Measurements from ENCODE around the gene PPM1D.
"Not testable (repeated sequence)": the region's sequence is repeated elsewhere in the genome, so short reads cannot be mapped to it uniquely, and the experiment has no call there.

PPM1D gene

DNA sequence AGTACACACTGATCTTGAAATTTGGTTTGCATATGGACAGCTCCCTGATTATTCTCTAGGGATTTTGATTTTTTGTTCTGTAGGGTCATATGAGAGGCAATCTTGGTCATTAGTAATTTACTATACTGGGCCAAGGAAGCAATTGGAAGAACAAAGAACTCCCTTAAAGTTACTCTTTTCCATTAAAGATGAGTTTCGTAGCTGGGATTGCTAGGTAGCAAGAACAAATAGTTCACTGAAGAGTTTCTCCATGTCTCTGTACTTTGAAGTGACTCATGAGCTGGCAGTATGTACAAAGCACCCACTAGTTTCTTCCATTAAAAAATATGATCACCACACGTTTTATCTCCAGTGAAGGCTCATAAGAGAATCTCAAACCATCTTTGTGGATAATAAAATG is 71.5 kb downstream of the PPM1D start:
- Mint-ChIP-seq H3K9me3 (peaks cover 2% of the 10 kb centered on the region), H3K27me3 (ENCODE audit: low read depth) (no peaks in the 10 kb centered on the region), H3K36me3 (ENCODE audit: low read depth) (no peaks in the 10 kb centered on the region), H3K27ac (no peak overlapping the region), H3K4me3 (no peak overlapping the region), H3K4me1 (no peaks in the 10 kb centered on the region)
- TF ChIP-seq, protein P1, sequence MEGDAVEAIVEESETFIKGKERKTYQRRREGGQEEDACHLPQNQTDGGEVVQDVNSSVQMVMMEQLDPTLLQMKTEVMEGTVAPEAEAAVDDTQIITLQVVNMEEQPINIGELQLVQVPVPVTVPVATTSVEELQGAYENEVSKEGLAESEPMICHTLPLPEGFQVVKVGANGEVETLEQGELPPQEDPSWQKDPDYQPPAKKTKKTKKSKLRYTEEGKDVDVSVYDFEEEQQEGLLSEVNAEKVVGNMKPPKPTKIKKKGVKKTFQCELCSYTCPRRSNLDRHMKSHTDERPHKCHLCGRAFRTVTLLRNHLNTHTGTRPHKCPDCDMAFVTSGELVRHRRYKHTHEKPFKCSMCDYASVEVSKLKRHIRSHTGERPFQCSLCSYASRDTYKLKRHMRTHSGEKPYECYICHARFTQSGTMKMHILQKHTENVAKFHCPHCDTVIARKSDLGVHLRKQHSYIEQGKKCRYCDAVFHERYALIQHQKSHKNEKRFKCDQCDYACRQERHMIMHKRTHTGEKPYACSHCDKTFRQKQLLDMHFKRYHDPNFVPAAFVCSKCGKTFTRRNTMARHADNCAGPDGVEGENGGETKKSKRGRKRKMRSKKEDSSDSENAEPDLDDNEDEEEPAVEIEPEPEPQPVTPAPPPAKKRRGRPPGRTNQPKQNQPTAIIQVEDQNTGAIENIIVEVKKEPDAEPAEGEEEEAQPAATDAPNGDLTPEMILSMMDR (IDR thresholded peaks at IDR 0.05; ENCODE audit: unreplicated experiment in 3 of 3), result no peak

DNA sequence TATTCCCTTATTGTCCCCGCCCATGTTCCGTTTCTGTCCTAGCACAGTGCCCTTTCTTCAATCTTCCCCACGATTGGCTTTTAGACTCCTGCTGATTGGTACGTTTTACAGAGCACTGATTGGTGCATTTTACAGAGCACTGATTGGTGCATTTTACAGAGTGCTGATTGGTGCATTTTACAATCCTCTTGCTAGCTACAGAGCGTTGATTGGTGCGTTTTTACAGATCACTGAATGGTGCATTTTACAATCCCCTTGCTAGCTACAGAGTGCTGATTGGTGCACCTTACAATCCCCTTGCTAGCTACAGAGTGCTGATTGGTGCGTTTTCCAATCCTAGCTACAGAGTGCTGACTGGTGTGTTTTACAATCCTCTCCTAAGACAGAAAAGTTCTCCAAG is 74.6 kb downstream of the PPM1D start:
- H3K36me3 Mint-ChIP-seq (ENCODE audit: low read depth); H3K27me3 Mint-ChIP-seq (ENCODE audit: low read depth); H3K9me3 Mint-ChIP-seq; H3K27ac Mint-ChIP-seq: not testable (repeated sequence)
- Mint-ChIP-seq H3K4me3 (peak overlapping the region; percentile 32 to 56 (median 52)), H3K4me1 (peaks cover 14% of the 10 kb centered on the region)

DNA sequence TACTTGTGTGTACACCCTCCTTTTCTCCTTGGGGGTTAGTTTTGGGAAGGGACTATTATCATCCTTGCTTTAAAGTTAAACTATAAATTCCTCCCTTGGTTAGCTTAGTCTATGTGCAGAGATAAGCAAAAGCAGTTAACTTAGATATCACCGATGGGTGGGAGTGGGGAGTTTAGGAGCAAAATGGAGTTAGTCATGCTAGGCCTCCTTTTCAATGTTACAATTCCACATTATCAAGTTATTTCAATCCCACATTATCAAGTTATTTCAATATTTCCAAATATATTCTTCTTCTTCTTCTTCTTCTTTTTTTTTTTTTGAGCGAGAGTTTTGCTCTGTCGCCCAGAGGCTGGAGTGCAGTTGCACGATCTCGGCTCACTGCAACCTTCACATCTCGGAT is 76.0 kb downstream of the PPM1D start:
- peaks cover 14% of the 10 kb centered on the region for H3K4me1 Mint-ChIP-seq
- peak overlapping the region; percentile 68 to 80 (median 78) for H3K4me3 Mint-ChIP-seq
- H3K27ac Mint-ChIP-seq, result no peak overlapping the region
- peaks cover 2% of the 10 kb centered on the region for H3K9me3 Mint-ChIP-seq
- TF ChIP-seq, protein P1 (IDR thresholded peaks at IDR 0.05; ENCODE audit: unreplicated experiment in 3 of 3), result no peak
- H3K36me3 Mint-ChIP-seq (ENCODE audit: low read depth), result no peaks in the 10 kb centered on the region
- no peaks in the 10 kb centered on the region for H3K27me3 Mint-ChIP-seq (ENCODE audit: low read depth)

DNA sequence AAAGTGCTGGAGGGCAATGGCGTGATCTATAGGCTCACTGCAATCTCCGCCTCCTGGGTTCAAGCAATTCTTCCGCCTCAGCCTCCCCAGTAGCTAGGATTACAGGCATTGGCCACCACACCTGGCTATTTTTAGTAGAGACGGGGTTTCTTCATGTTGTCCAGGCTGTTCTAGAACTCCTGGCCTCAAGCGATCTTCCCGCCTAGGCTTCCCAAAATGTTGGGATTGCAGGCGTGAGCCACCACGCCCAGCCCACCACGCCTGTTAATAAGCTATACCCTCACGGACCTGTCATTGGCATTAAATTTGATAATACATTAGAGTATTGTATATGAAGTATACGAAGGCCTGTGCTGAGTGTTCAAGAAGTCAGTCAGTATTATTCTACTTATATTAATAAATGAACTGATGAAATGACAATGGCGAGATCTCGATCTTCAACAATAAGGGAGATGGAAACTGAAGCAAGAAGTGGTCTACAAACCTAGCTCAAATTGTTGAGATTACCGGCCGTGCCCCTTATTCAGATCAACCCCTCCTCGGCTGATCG is 76.8 kb downstream of the PPM1D start:
- H3K4me1 Mint-ChIP-seq, result peaks cover 14% of the 10 kb centered on the region

DNA sequence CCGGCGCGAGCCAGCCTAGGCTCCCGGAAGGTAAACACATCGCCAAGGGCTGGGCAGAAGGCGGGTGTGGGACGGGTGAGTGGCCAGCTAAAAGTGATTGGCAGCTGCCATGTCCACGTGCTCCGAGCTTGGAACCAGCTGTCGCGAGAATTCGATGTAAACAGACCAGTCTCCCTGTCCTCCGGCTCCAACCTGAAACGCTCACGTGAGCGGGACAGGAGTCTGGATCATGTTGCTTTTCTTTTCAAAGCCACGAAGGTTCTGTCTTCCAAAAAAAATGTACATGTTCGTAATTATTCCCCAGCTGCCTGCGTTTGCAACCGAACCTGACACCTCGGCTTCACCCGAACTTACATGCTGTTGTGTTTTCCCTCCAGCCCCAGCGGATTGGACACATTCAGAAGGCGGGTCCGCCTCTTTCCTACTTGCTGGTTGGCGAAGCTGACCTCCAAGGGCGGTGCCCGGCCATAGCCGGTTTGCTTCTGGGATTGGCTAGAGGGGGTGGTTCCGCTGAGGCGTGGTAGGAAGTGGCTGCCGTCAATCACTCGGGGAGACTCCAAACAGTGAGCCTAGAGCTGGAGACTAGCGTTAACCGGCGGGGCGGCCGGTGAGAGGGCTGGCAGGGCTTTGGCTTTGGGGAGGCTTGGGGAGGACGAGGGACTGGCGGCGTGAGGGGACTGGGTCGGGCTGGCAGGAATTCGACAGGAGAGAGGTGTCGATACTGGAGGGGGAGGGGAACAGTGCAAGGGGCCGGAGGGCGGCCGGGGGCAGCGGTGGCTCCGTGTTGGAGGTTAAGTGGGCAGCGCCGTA is 77.5 kb downstream of the PPM1D start, which contains the start of gene BCAS3:
Gene BCAS3, plus strand, starts transcription at position 544 of the 810 bp plus-strand sequence.
- H3K36me3 Mint-ChIP-seq (ENCODE audit: low read depth), result no peaks in the 10 kb centered on the region
- H3K4me1 Mint-ChIP-seq, result peaks cover 14% of the 10 kb centered on the region
- H3K4me3 Mint-ChIP-seq, result peak within 1 kb of the TSS; percentile 92 to 97 (median 93)
- H3K27me3 Mint-ChIP-seq (ENCODE audit: low read depth), result no peaks in the 10 kb centered on the region
- TF ChIP-seq, protein P1 (IDR thresholded peaks at IDR 0.05; ENCODE audit: unreplicated experiment in 3 of 3), result no peak
- peaks cover 2% of the 10 kb centered on the region for H3K9me3 Mint-ChIP-seq
- H3K27ac Mint-ChIP-seq, result peak within 1 kb of the TSS; percentile 70 to 97 (median 89)

More for the DNA sequence above, 76.8 kb downstream of the PPM1D start:
- H3K27me3 Mint-ChIP-seq (ENCODE audit: low read depth), result no peaks in the 10 kb centered on the region
- H3K27ac Mint-ChIP-seq, result peak overlapping the region; percentile 70 to 97 (median 89)
- peaks cover 2% of the 10 kb centered on the region for H3K9me3 Mint-ChIP-seq
- TF ChIP-seq, protein P1 (IDR thresholded peaks at IDR 0.05; ENCODE audit: unreplicated experiment in 3 of 3), result no peak
- H3K4me3 Mint-ChIP-seq, result peak overlapping the region; percentile 92 to 97 (median 93)
- H3K36me3 Mint-ChIP-seq (ENCODE audit: low read depth), result no peaks in the 10 kb centered on the region

DNA sequence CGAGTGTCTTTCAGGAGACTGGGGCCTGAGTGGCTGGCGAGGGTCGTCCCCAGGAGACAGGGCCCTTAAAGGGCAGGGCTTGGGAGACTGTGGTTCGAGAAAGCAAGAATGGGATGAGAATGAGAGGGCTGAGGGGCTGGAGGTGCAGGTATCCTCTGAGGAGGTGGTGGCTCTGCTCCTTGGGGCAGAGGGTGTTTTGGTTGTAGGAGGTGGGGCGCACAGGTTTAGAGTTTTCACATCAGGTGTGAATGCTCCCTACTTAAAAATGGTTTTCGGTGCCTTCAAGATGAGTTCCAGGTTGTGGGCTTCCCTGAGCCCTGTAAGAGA is 78.1 kb downstream of the PPM1D start:
- H3K4me3 Mint-ChIP-seq, result peak overlapping the region; percentile 92 to 97 (median 93)
- TF ChIP-seq, protein P1 (IDR thresholded peaks at IDR 0.05; ENCODE audit: unreplicated experiment in 3 of 3), result no peak
- no peaks in the 10 kb centered on the region for H3K27me3 Mint-ChIP-seq (ENCODE audit: low read depth)
- H3K36me3 Mint-ChIP-seq (ENCODE audit: low read depth), result no peaks in the 10 kb centered on the region
- peaks cover 2% of the 10 kb centered on the region for H3K9me3 Mint-ChIP-seq
- peak overlapping the region; percentile 70 to 97 (median 89) for H3K27ac Mint-ChIP-seq
- H3K4me1 Mint-ChIP-seq, result peaks cover 14% of the 10 kb centered on the region

Data from nephron (organoid).